Left colon (tissue), 2 donors: Measurements from ENCODE around the gene DCDC1. TPM values are rescaled to one million over a fixed set of nuclear protein-coding genes. Genes with fewer than 3 reads are reported as not detected.
"Not testable (repeated sequence)": the region's sequence is repeated elsewhere in the genome, so short reads cannot be mapped to it uniquely, and the experiment has no call there.

ENCODE experiments used
- ATAC-seq: fragments of 200-7000 bp; cut with Tn5 transposase; one replicate; pipeline ENCODE4 v1.9.1; 2020; ENCODE audit warnings: mild to moderate bottlenecking, moderate library complexity
- DNase-seq, 2 donors: peaks; one replicate each; pipeline ENCODE4 v3.0.0-alpha.2; 2020
- intact Hi-C, 2 donors: fragments of 100-400 bp; cut with DNase I in 1 of 2; cut with micrococcal nuclease in 1 of 2; formaldehyde crosslinking; loops; one replicate each; pipeline versions ENCODE4 v1.11.2 to v1.14.0; 2022; cut with DNase I, micrococcal nuclease
- total RNA-seq, 2 donors: library from RNA; stranded (reverse); fragmentation: NEBNext Ultra II Directional; extraction: Animal tissue kit (Norgen Biotek cat#: 25700); gene quantifications; one replicate each; pipeline ENCODE4 v1.2.1, GENCODE V29; 2021
- donor health status: DM: no; HTN: no; CAD: no.
- donor health status: DM: yes; HTN: yes; CAD: no.

Gene DCDC1
- total RNA-seq, 2 donors from 2014 or later: not detected

DNA sequence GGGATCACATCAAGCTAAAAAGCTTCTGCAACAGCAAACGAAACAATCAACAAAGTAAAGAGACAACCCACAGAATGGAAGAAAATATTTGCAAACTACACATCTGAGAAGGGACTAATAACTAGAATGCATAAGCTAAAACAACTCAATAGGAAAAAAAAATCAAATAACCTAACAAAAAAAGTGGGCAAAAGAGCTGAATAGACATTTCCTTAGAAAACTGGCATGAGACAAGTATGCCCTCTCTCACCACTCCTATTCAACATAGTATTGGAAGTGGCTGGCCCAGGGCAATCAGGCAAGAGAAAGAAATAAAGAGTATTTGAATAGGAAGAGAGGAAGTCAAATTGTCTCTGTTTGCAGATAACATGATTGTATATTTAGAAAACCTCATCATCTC is 421.8 kb downstream of the DCDC1 start:
- intact Hi-C loops, DNase-seq, ATAC-seq: not testable (repeated sequence)

DNA sequence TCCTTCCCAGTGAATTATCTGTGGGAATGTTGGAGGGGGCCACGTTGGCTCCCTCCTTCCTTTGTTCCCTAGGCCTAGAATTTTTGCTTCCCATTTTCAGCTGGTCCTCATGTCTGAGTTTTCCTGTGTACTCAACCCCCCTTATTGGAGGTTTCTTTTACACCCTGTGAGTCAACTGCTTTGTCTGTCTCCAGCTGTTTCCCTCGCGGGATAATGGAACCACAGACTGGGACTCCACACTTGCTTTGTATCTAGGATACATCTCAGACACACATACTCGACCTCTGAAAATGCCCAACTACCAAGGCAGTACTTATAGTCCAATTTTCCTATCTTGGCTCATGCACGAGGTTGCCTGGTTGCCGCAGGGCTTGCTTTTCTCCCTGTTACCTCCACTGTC is 430.7 kb downstream of the DCDC1 start:
- ATAC-seq: no peak
- intact Hi-C loops: no loop called here
- DNase-seq: no peak

DNA sequence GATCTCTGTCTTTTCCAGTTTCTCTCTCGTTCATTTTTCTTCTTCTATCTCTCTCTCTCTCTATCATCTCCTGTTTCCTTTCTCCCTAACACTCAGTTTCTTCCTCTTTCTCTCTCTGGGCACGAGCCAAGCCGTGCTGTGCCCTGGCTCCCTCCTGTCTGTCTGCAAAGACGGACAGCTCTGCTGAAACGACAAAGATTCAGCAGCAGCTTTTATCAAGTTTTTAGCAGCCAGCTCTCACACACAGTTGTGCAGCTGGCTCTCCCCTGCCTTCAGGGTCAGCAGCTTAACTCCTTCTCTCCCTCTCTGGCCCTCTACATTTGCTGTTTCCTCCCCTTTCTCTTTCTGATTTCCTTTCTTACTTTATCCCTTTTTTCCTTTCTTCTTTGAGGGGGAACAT is 431.4 kb downstream of the DCDC1 start:
- DNase-seq (no peak), ATAC-seq (no peak)
- intact Hi-C loops: no loop called here

GRCh38 chr11:30936491-30936890 is 433.0 kb downstream of the DCDC1 start:
- ATAC-seq (no peak), DNase-seq (no peak)
- intact Hi-C loops: no loop called here

GRCh38 chr11:30935861-30936260 is 433.7 kb downstream of the DCDC1 start:
- DNase-seq (no peak), ATAC-seq (no peak)
- intact Hi-C loops: no loop called here

- DNase-seq: no peak
- ATAC-seq: no peak
- intact Hi-C loops: no loop called here
These were observed 443.4 kb downstream of the DCDC1 start for GRCh38 chr11:30926130-30926529.

DNA sequence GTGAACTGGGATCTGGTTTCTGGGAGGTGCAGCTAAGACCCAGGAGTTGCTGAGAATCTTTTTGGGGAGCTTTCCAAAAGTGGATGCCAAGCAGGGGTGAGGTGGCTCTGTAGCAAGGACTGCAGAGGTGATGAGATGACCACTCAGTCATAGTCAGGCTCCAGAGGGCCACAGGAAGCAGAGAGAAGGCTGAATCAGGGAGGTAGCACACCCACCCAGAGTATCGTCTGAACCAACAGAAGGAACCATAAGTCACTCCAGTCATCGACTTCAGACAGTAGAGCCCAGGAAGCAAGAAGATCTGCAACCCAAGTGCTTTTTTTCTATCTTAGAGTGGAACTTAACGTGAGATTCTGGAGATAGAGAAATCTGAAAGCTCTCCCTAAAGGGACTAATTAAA is 447.7 kb downstream of the DCDC1 start:
- intact Hi-C loops: no loop called here
- ATAC-seq (no peak), DNase-seq (no peak)

DNA sequence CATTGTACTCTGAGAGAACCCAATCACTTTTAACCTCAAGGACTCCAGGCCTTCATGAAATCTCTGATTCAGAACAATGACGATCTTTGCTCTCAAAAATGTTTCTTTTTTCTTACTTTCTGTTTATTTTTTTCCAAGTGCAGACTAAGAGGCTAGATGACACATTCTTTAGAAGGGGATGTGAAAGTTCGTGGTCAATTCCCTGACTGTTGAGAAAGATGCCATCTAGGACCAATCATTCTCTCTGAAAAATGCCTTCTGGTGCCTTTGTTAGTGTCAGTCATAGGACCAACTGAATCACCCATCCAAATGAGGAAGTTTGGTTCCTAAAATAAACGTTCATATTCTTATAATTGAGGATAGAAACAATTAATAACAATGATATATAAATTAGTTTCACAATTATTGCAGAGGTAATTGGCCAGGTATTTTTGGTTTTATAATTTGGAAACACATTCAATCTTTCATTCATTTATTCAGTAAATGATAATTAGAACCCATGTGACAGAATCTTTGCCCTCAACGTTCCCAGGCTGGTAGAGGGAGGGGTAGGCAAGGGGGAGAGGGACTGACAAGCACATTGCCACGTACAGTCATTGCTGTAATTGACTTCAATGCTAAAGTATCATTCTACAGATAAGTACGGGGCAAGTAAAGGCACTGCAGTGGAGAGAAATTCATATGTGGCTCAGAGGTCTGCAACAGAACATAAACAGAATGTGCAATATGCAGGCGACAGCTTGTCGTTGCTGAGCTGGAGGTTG is 450.0 kb downstream of the DCDC1 start:
- DNase-seq (no peak), ATAC-seq (no peak)
- intact Hi-C loops: loop anchor here in 1 of 2 donors (5.0 kb wide), 1 partner anchor 572 kb away; no protein-coding TSS in a partner anchor

DNA sequence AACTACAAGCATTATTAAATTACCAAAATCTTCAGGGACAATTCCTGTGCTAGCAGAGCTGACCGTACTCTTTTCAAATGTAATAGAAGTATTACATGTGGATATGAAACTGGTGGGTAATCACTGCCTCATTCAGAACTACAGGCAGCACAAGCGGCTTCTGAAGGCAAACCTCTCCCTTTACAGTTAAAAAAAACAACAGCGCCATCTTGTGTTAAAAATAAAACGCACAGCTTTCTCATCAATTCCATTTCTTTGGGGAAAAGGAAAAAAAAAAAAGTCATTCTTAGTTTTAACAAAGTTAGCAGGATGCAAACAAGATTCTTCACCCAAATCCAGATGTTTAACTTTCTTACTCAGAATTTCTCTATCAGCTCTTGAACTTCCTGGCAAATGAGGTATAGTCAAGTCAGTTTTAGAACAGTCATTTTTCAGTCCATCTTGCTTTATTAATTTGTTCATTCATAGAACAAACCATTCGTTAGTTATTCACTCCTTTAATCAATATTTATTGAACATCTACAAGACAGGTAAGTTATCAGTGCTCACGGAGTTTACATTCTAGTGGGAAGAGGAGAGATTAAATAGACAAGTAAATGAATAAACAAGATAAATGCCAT is 451.6 kb downstream of the DCDC1 start:
- ATAC-seq (peak; percentile 50), DNase-seq (peak in 1 of 2 donors; percentile 7)
- intact Hi-C loops: loop anchor here in 1 of 2 donors (5.0 kb wide), 1 partner anchor 571 kb away; no protein-coding TSS in a partner anchor

DNA sequence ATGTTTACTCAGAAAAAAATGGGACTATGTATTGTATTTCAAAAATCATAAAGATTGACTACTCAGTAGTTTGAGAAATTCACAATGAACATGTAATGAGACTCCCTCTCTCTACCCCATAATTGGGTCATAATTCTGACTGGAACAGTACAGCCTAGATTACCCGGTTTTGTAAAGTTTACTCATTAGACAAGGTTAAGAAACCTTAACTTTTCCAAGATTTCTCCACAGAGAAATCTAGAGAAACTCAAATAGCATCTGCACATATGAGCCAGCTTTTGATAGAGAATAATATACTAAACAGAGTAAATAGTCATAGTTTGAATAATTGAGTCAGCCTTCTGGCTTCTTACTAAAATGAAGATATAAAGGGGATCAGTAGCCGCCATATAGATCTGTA is 452.3 kb downstream of the DCDC1 start:
- intact Hi-C loops: loop anchor here in 1 of 2 donors (5.0 kb wide), 1 partner anchor 570 kb away; no protein-coding TSS in a partner anchor
- DNase-seq: no peak
- ATAC-seq: no peak

DNA sequence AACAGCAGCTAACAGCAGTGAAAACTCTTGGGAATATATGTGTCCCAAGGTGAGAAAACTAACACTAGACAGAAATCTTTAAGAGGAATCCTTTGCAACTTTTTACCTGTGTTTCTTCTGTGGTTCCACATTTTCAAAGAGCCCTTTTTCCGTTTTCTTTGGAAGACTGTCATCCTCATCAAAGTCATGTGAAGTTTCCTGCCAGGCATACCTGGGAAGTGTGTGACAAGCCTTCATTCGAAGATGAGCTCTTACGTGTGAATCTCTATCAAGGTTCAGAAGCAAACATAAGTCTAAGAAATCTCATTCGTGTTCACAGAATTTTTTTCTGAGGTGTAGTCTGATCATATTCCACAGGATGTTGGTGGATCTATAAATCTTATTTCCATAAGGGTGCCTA is 452.8 kb downstream of the DCDC1 start:
- no peak for ATAC-seq
- no peak for DNase-seq

GRCh38 chr11:30914143-30914762 is 455.3 kb downstream of the DCDC1 start:
- DNase-seq (peak; percentile 18 to 26), ATAC-seq (peak; percentile 56)
- intact Hi-C loops: no loop called here

More for the DNA sequence above, 452.8 kb downstream of the DCDC1 start:
- intact Hi-C loops: loop anchor here in 1 of 2 donors (5.0 kb wide), 1 partner anchor 569 kb away; no protein-coding TSS in a partner anchor

DNA sequence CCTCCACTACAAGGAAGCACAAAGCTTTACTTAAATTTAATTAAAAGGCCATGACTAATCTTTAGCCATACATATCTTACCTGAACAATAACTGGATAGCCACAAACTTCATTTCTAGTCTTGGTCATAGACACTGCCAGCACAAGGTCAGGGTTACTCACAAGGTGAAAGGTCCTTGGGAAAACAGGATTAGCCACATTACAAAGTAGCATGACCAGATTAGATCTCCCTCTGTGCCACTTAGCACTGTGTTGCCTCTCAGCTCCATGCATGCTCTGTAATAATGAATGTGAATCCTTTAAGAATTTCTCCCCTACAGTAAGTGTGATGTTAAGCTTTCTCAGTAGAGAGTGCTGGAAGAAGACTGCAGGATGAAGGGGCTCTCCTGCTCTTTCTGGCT is 458.3 kb downstream of the DCDC1 start:
- ATAC-seq (no peak), DNase-seq (no peak)
- intact Hi-C loops: no loop called here

GRCh38 chr11:30908857-30909256 is 460.7 kb downstream of the DCDC1 start:
- DNase-seq: no peak
- ATAC-seq: no peak
- intact Hi-C loops: no loop called here

- no peak for DNase-seq
- intact Hi-C loops: no loop called here
- ATAC-seq: no peak
These were observed 461.3 kb downstream of the DCDC1 start for GRCh38 chr11:30908272-30908671.

DNA sequence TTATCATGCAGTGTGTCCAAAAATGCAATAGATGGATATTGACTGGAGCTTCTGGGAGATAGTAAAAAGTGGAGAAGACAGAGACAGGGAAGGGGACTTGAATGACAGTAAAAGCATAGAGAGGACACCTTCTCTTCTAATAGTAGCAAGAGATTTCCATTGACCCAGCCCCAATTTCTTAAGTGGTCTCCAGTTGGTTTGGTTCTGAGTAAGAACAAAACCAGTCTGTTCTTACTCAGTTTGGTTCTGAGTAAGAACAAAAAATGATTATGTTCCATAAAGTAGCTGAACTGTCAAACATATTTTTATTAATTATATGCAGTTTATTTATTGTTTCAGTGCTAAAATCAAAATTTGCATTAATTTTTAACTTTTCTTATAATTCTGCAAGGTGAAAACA is 466.6 kb downstream of the DCDC1 start:
- ATAC-seq (no peak), DNase-seq (no peak)
- intact Hi-C loops: no loop called here

- ATAC-seq: no peak
- intact Hi-C loops: no loop called here
- no peak for DNase-seq
These were observed 474.5 kb downstream of the DCDC1 start for GRCh38 chr11:30895046-30895445.

DNA sequence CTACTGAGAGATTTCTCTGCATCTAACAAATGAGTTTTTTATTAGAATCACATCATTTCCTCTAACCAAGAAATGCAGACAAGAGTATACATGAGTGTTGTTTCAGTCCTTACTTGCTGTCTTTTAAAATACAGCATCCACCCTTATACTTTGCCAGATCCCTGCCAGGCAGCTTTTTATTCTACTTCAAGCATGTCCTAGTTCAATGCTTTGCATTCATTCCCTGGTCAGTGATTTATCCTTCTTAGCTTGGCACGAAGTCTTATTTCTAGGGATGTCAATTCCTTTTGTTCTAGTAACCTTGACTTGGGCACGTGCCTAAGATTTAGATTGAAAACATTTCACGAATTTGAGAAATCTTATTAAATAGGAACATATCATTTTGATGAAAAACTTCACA is 476.2 kb downstream of the DCDC1 start:
- DNase-seq (no peak), ATAC-seq (no peak)
- intact Hi-C loops: no loop called here

GRCh38 chr11:30889143-30889794 is 480.3 kb downstream of the DCDC1 start:
- no peak for DNase-seq
- ATAC-seq: no peak
- intact Hi-C loops: no loop called here
